ENCODE measurements around the gene LIN7A. TPM values are rescaled to one million over a fixed set of nuclear protein-coding genes. Genes with fewer than 3 reads are reported as not detected.

The LIN7A gene
- total and polyA plus RNA-seq, 7 donors: 0.60 to 10.7 (median 4.6) TPM

DNA sequence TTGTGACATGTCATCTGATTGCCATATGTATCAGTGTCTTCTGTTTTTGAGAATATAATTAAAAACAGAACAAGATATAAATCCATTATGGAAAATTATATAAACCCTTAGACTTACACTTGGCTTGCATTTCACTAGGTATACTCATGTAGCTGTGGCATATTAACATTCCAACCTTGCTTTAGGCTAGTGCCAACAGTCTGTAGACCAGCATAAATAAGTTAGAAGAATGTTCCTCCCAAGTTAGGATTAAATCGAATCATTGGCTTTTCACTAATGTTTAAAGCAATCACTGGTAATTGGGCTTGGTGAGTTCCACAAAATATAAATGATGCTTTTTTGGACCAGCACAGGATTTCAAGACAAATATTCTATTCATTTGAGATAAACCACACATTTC, 103.0 kb downstream of the LIN7A start:
- Histone ChIP-seq H3K9me3 (no peaks in the 10 kb centered on the region), H3K27ac (no peak overlapping the region), H3K4me3 (no peak overlapping the region), H3K27me3 (no peaks in the 10 kb centered on the region), H3K36me3 (no peaks in the 10 kb centered on the region), H3K4me1 (peaks cover 0 to 36% (median 16%) of the 10 kb centered on the region in 4 donors)
- DNase-seq: no peak
- 0 to 1% methylated on average over 1 of the region's 1 CpG for WGBS, 2 donors
- TF ChIP-seq POLR2A (IDR thresholded peaks at IDR 0.05) (no peak), EP300 (IDR thresholded peaks at IDR 0.05) (no peak), POLR2AphosphoS5 (IDR thresholded peaks at IDR 0.05) (no peak)
- TF ChIP-seq, protein P1, sequence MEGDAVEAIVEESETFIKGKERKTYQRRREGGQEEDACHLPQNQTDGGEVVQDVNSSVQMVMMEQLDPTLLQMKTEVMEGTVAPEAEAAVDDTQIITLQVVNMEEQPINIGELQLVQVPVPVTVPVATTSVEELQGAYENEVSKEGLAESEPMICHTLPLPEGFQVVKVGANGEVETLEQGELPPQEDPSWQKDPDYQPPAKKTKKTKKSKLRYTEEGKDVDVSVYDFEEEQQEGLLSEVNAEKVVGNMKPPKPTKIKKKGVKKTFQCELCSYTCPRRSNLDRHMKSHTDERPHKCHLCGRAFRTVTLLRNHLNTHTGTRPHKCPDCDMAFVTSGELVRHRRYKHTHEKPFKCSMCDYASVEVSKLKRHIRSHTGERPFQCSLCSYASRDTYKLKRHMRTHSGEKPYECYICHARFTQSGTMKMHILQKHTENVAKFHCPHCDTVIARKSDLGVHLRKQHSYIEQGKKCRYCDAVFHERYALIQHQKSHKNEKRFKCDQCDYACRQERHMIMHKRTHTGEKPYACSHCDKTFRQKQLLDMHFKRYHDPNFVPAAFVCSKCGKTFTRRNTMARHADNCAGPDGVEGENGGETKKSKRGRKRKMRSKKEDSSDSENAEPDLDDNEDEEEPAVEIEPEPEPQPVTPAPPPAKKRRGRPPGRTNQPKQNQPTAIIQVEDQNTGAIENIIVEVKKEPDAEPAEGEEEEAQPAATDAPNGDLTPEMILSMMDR (IDR thresholded peaks at IDR 0.05): no peak
- intact Hi-C loops (cut with DNase I): loop anchor here (10.0 kb wide), 1 partner anchor 420 kb away; no protein-coding TSS in a partner anchor

DNA sequence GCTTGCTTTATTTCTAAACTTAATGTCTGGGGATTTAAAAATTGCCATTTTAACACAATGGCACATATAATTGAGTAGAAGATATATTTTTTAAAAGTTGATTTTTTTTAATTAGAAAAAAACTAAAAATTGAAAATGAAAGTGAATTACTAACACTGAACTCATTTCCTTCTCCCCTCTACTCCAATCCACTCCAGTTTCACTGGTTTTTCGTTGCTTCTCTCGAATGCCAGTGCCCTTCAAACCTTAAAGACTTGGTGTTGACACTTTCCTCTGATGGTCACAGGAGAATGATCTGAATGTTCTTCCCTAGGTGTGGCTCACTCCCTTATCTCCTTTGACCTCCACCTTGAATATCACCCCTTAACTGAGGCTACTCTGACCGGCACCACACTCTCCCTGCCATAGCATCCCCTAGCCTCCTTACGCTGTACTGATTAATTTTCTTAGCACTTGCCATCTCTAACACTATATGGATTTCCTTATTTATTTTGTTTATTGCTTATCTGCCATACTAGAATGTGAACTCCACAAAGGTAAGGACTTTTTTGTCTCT, 107.1 kb downstream of the LIN7A start:
- WGBS, 2 donors: 65 to 70% methylated on average over 4 of the region's 4 CpGs
- no peak overlapping the region for H3K4me3 ChIP-seq
- no peaks in the 10 kb centered on the region for H3K9me3 ChIP-seq
- peaks cover 0 to 7% (median 3%) of the 10 kb centered on the region in 4 donors for H3K4me1 ChIP-seq
- no peaks in the 10 kb centered on the region for H3K36me3 ChIP-seq
- H3K27ac ChIP-seq: no peak overlapping the region
- no peak for DNase-seq
- intact Hi-C loops (cut with DNase I): loop anchor here (10.0 kb wide), 1 partner anchor 424 kb away; no protein-coding TSS in a partner anchor
- H3K27me3 ChIP-seq: no peaks in the 10 kb centered on the region
- TF ChIP-seq POLR2AphosphoS5 (IDR thresholded peaks at IDR 0.05) (no peak), POLR2A (IDR thresholded peaks at IDR 0.05) (no peak), EP300 (IDR thresholded peaks at IDR 0.05) (no peak)
- TF ChIP-seq, protein P1 (IDR thresholded peaks at IDR 0.05): no peak

DNA sequence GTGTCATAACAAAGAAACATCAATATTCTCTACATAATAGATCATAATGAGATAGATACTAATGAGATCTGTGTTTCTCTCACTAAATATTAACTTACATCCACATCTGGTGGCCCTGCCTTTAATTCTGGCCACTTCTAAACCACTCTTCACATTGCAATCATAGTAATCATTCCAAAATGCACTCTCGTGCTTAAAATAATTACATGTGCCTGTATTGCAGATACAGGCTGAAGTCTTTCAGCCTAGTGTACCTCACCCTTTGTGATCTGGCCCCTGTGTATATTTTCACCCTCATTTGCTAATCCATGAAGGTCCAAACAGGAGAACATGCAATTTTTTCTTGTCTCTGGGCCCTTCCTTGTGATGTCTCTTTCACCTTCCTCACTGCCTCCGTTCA, 108.0 kb downstream of the LIN7A start:
- Histone ChIP-seq H3K27ac (no peak overlapping the region), H3K27me3 (no peaks in the 10 kb centered on the region), H3K4me3 (no peak overlapping the region), H3K36me3 (no peaks in the 10 kb centered on the region), H3K9me3 (no peaks in the 10 kb centered on the region), H3K4me1 (peaks cover 0 to 7% (median 3%) of the 10 kb centered on the region in 4 donors)
- DNase-seq: no peak
- TF ChIP-seq POLR2A (IDR thresholded peaks at IDR 0.05) (no peak), EP300 (IDR thresholded peaks at IDR 0.05) (no peak), POLR2AphosphoS5 (IDR thresholded peaks at IDR 0.05) (no peak)
- 75 to 77% methylated on average over 2 of the region's 2 CpGs for WGBS, 2 donors
- intact Hi-C loops (cut with DNase I): loop anchor here (10.0 kb wide), 1 partner anchor 425 kb away; no protein-coding TSS in a partner anchor

DNA sequence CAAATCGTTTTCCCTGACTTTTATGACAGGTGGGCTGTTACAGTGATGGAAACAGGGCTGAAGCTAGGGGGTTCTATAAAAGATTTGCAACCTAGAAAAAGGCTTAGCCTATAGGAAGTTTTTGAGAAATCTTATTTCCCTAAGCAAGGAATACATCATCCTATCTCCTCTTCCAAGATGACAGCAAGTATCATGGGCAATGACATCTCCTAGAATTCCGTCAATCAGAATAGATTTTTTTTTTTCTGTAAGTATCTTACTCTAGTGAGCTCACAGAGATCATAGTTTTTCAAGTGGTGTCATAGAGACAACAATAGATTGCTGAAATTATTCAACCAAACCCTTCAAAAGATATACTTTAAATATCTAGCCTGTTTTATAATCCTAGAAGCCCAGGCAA, 112.2 kb downstream of the LIN7A start:
- no peak overlapping the region for H3K4me3 ChIP-seq
- H3K27me3 ChIP-seq: no peaks in the 10 kb centered on the region
- H3K36me3 ChIP-seq: no peaks in the 10 kb centered on the region
- peaks cover 0 to 7% (median 3%) of the 10 kb centered on the region in 4 donors for H3K4me1 ChIP-seq
- TF ChIP-seq EP300 (IDR thresholded peaks at IDR 0.05): no peak
- no peak for TF ChIP-seq POLR2A (IDR thresholded peaks at IDR 0.05)
- TF ChIP-seq, protein P1 (IDR thresholded peaks at IDR 0.05): no peak
- TF ChIP-seq POLR2AphosphoS5 (IDR thresholded peaks at IDR 0.05): no peak
- intact Hi-C loops (cut with DNase I): no loop called here
- no peak for DNase-seq
- no peak overlapping the region for H3K27ac ChIP-seq
- WGBS, 2 donors: 45 to 70% methylated on average over 2 of the region's 2 CpGs
- H3K9me3 ChIP-seq: no peaks in the 10 kb centered on the region

DNA sequence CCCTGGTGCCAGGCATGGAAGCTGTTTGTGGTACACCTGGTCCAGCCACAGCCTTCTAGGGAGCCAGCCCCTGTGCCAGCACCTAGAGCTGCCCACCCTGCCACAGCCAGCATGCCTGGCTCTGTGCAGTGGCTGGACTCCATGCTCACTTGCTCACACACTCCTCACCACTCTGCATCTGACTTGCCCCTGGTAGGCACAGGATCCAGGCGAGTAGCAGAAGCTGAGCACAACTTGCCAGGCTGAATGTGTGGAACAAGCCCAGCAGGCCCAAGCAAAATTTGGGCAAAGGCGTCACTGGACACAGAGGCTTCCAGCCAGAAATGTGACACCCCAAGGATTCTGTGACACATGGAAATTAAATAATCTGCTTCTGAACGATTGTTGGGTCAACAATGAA, 114.3 kb downstream of the LIN7A start:
- no peaks in the 10 kb centered on the region for H3K36me3 ChIP-seq
- no peak overlapping the region for H3K27ac ChIP-seq
- no peaks in the 10 kb centered on the region for H3K27me3 ChIP-seq
- DNase-seq: no peak
- WGBS, 2 donors: 72 to 82% methylated on average over 3 of the region's 3 CpGs
- H3K9me3 ChIP-seq: no peaks in the 10 kb centered on the region
- H3K4me3 ChIP-seq: no peak overlapping the region
- TF ChIP-seq POLR2A (IDR thresholded peaks at IDR 0.05): no peak
- intact Hi-C loops (cut with DNase I): no loop called here
- no peaks in the 10 kb centered on the region for H3K4me1 ChIP-seq
